HG02840 (cell line): ENCODE measurements around the gene MBD3L3.
"Not testable (repeated sequence)": the region's sequence is repeated elsewhere in the genome, so short reads cannot be mapped to it uniquely, and the experiment has no call there.

ENCODE experiments used
- ATAC-seq: cut with Tn5 transposase; IDR thresholded peaks from one replicate; pipeline ENCODE4 v1.9.1; 2021; ENCODE audit warnings: mild to moderate bottlenecking, moderate library complexity, moderate number of reproducible peaks; ENCODE audit not compliant: unreplicated experiment, low FRiP score

MBD3L3 gene

DNA sequence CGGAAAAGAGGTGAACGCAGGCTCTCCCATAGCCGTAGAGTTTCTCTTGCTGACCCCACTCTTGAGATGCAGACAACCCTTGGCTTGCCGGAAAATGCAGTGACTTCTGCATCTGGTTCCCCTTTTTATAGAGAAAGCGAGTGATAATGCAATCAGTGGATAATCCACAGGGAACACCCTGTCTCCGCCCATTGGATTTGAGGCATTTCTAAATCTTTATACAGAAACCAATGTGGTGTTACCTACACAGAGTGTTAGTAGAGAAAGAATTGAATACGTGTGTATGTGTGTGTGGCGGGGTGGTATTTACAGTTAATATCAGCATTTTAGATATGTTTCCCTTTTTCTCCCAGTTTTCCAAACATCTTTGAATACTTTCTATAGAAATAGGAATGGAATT, at the start of gene MBD3L3:
Gene MBD3L3 (minus strand): TSS at position 101 of the 400 bp plus-strand sequence. CDS start 71 bp downstream, at position 30.
- ATAC-seq = not testable (repeated sequence)

DNA sequence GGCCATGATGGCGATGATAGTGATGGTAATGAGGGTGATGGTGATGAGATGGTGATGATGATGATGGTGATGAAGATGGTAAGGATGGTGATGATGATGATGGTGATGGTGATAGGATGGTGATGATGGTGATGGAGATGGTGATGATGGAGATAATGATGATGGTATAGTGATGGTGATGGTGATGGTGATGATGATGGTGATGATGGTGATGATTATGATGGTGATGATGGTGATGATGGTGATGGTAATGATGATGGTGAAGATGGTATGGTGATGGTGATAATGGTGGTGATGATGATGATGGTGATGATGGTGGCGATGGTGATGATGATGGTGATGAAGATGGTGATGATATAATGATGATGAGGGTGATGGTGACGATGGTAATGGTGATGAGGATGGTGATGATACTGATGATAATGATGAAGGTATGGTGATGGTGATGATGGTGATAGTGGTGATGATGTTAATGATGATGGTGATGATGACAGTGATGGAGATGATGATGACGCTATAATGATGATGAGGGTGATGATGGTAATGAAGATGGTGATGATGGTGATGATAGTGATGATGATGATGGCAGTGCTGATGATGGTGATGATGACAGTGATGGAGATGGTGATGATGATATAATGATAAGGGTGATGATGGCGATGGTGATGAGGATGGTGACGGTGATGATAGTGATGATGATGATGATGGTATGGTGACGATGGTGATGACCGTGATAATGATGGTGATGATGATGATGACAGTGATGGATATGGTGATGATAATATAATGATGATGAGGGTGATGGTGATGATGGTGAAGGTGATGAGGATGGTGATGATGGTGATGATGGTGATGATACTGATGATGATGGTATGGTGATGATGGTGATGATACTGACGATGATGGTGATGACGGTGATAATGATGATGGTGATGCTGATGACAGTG, 48.5 kb upstream of the MBD3L3 start:
- ATAC-seq = no peak

DNA sequence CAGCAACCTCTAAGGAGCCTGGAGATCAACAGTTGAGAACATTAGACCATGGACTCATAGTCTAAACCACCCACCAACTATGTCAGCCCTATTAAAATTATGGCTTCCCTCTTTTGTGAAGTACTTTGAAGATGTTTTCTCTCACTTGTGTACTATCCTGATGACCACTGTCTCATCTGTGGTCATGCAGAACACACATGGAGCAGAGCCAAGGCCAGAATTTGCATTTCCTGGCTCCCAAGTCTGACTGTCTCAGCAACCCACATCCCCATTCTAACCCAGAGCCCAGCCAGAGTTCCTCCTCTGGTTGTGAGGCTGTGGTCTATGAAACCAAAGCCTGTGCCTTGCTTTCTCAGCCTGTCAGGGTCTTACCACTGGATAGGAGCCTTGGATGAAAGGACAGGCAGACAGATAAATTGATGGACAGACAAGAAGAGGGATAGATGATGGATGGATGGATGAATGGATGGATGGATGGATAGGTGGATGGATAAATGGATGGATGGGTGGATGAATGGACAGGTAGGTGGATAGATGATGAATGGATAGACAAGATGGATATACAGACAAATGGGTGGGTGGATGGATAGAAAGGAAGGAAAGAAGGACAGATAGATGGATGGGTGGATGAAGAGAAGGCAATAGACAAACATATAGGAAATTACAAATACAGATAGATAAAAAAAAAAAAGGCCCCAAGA, 46.4 kb upstream of the MBD3L3 start:
- ATAC-seq = no peak

DNA sequence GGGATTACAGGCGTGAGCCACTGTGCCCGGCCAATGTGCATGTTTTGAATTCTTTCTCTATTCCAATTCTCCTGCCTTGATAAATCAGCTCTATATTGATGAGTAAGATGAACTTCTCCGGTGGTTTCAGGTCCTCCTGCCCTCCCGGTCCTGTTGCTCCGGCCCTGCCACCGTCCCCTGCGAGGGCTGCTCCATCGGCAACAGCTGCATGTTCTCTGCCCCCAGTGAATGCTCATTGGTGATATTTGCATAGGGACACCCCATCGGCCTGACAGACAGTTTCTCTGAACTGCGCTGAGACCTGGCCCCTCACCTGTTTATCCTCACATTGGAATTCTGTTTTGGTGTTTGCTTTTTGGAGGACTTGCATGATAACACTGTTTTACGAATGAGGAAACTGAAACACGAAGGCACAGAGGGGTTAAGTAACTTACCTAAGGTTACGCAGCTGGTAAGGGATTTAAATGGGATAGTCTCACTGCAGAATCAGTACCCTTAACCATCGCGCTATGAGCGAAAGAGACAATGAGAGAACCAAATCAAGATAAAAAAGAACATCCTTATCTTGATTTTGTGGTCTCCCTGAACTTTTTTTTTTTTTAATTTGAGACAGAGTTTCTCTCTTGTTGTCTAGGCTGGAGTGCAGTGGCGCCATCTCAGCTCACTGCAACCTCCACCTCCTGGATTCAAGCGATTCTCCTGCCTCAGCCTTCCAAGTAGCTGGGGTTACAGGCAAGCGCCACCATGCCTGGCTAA, 43.2 kb upstream of the MBD3L3 start:
- ATAC-seq = no peak

DNA sequence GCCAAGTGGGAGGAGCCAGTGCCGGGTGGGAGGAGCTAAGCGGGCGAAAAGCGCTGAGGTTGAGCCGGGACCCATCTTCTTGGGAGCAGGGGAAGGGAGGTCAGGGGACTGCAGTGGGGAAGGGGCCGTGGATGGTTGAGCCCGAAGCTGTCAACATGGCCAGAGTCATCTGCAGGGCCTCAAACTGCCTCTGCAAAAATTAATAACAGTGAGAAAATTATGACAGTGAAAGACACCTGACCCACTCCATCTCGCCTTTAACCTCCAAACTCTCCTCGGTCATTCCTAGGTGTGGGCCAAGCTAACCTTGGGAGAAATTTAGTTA, 41.1 kb upstream of the MBD3L3 start:
- no peak for ATAC-seq

DNA sequence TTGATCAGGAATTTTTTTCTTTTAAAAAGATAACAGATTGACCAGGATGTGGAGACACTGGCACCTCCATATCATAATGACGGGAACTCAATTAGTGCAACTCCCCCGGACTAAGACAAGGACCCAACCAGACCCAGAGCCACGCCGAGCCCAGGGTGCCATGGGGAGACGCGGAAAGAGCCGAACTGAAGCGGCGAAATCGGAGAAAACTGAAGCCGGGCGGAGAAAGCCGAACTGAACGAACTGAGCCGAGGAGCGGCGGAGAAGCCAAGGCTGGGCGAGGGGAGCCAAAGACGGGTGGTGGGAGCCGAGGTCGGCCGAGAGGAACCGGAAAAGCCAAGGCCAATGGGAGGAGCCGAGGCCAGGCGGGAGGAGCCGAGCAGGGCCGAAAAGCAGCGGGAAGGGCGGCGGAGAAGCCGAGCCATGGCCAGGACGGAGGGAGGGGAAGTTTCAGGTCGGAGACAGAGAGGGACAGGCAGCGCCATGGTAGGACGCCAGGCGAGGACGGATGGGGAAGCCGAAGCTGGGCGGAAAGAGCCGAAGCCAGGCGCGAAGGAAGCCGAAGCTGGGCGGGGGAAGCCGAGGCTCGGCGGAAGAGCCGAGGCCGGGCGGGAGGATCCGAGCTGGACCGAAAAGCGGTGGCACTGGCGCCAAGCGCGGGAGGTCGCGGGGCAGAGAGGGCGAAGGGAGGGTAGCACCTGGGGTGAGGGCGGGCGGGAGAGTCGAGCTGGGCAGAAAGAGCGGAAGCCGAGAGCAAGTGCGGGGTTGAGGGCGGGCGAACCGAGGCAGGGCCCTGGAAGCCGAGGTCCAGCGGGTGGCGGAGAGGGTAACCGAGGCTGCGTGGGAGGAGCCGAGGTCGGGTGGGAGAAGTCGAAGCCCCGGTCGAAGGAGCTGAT, 40.5 kb upstream of the MBD3L3 start:
- peak; percentile 86 for ATAC-seq

DNA sequence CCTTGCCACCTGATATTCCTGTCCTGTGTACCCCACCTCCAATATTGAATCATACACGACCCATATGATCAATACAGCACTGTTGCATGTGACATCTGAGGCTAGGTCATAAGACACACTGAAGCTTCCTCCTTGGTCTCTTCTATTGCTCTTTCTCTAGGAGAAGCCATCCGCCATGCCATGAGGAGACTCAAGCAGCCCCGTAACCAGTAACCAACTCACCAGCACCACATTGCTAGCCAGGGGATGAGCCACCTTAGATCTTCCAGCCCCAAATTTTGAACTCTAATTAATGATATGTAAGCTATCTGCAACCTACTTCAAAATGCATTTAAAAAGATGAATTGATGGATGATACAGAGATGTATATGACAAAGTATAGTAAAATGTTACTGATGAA, 39.6 kb upstream of the MBD3L3 start:
- ATAC-seq = no peak

DNA sequence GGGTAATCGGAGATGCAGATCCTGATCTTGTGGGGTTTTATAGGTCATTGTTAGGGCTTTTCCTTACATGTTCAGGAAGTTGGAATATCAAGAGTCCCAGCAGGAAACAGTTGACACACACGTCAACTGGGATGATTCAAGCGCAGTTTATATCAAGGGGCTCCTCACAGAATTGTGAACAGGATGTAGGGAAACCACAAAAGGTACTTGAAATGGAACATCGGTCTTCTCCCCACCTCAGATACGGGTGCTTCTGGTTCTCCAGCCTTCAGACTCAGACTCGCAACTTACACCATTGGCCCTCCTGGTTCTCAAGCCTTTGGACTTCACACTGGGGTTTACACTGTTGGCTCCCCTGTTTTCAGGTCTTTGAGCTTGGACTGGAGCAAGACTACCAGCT, 30.5 kb upstream of the MBD3L3 start:
- no peak for ATAC-seq

DNA sequence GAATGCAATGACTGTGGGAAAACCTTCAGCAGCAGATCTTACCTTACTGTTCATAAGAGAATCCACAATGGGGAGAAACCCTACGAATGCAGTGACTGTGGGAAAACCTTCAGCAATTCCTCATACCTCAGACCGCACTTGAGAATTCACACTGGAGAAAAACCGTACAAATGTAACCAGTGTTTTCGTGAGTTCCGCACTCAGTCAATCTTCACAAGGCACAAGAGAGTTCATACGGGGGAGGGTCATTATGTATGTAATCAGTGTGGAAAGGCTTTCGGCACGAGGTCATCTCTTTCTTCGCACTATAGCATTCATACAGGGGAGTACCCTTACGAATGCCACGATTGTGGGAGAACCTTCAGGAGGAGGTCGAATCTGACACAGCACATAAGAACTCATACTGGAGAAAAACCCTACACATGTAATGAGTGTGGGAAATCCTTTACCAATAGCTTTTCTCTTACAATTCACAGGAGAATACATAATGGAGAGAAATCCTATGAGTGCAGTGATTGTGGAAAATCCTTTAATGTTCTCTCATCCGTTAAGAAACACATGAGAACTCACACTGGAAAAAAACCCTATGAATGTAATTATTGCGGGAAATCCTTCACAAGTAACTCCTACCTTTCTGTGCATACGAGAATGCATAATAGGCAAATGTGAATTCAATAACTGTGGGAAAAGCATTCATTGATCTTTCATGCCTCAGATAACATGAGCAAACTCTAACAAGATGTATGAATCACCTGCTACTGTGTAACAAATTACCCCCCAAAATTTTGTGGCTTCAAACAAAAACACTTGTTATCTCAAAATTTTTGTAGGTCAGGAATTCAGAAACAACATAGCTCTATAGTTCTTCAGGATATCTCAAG, 24.8 kb upstream of the MBD3L3 start:
- ATAC-seq = no peak

DNA sequence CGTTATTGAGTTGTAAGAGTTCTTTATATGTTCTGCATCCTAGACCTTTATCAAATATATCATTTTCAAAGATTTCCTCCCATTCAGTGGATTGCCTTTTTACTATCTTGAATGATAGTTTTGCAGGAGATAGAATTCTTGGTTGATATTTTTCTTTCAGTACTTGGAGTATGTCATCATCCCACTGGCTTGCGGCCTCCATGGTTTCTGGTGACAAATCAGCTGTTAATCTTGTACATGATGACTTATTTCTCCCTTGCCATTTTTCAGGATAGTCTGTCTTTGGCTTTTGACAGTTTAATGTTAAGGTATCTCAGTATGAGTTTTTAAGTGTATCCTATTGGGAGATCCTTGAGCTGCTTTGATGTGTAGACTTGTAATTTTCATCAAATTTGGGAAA, 19.5 kb upstream of the MBD3L3 start:
- no peak for ATAC-seq

DNA sequence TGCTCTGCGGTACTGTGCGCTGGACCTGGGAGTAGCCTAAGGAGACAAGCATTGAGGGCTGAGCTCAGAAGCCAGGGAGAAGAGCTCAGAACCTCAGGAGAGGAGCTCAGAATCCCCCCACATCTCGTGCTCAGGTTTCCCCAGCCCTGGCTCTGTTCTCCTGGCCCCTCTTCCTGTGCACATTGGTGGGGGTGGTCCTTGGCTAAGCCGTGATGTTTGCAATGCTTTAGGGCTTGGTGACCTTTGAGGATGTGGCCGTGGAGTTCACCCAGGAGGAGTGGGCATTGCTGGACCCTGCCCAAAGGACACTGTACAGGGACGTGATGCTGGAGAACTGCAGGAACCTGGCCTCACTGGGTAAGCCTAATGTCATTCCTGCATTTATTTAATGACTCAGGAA, 17.7 kb upstream of the MBD3L3 start:
- ATAC-seq = no peak

DNA sequence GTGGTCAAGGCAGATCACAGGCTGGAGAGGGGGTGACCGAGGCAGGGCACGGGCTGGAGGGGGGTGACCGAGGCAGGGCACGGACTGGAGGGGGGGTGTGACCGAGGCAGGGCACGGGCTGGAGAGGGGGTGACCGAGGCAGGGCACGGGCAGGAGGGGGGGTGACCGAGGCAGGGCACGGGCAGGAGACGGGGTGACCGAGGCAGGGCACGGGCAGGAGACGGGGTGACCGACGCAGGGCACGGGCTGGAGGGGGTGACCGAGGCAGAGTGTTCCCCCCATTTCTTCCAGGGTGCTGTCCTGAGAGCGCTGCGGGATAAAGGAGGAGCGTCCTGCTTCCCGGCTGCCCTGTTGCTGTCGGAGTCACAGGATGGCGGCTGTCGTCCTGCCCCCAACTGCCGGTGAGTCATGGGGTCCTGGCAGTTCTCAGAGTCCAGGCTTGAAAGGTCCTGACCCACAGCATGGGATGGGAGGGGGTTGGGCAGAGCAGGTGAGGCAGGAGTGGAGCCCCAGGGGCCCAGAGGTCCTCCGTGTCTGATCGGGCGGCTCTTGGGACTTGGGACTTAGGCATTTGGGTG, 16.3 kb upstream of the MBD3L3 start:
- ATAC-seq = no peak

DNA sequence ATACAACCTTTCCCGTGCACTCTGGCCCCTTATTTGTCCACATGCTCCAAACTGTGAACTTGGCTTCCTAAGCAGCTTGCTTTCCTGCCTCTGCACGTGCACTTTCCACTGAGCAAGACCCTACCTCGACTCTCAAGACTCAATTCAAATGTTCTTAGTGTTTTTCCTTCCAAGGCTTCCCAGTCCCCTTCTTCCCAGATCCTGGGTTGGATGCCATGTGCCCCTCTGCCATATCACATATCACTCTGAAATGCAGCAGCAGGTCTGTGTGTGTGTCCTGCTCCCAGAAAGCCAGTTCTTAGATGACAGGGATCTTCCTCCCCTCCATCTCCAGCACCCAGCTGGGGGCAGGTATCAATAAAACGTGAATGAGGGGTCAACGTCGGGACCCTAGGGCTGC, 14.1 kb upstream of the MBD3L3 start:
- ATAC-seq = no peak

DNA sequence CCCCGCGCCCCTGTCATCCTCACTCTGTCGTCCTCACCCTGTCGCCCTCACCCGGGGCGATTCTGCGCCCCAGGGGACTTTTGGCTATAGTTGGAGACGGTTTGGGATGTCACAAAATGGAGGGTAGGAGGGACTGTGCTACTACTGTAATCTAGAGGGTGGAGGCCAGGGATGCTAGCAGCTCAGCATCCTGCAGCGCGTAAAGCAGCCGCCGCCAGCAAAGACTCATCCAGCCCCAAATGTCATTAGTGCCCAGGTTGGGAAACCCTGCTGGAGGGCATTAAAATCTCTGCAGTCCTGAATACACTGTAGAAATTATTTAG, 11.4 kb upstream of the MBD3L3 start:
- ATAC-seq = peak; percentile 18

DNA sequence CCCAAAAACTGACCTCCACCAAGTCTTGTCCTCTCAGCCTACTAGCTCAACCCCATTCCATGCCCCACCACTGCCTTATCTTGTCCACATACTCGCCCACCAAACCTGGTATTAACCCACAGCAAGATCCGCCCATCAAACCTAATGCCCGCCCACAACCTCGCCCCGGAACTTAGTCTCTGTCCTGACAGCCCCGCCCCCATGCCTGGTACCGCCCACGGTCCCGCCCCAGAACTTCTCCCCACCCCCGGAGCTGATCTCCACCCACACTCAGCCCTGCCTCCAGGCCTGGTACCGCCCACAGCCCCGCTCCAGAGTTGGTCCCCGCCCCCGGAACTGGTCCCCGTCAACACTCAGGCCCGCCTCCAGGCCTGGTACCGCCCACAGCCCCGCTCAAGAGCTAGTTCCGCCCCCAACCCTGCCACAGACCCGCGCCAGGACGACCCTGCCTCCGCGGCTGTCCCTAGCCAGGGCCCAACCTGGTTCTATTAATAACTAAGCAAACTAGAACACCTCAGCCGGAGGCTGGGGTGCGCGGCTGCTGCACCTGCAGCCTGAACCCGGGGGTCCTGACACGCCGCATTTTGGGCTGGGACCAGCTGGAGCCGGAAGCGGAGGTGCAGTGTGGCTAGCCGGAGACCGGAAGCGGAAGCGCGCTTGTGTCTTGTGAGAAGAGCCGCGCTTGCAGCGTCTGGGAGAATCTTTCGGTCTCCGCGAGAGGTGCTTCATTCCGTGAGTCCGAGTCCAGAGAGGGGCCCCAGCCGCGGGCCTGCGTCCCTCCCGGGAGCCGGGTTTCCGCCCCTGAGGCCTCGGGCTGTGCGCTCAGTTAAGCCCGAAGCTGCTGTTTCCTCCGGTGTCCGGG, 10.8 kb upstream of the MBD3L3 start, which contains the start of gene ZNF557:
Gene ZNF557 (plus strand): TSS at position 662 of the 862 bp plus-strand sequence. CDS start 5,372 bp downstream, outside the sequence.
- peak; percentile 92 for ATAC-seq

DNA sequence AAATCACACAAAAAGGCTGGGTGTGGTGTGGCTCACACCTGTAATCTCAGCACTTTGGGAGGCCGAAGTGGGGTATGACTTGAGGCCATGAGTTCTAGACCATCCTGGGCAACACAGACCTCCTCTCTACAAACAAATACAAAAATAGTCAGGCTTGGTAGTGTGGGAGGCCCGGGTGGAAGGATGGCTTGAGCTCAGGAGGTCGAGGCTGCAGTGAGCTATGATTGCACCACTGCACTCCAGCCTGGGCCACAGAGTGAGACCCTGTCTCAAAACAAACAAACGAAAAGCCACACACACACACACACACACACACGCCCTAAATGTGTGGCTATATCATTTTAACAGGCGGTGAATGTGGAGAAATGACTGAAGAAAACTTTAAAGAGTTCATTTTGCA, 10.1 kb upstream of the MBD3L3 start:
- ATAC-seq = no peak

DNA sequence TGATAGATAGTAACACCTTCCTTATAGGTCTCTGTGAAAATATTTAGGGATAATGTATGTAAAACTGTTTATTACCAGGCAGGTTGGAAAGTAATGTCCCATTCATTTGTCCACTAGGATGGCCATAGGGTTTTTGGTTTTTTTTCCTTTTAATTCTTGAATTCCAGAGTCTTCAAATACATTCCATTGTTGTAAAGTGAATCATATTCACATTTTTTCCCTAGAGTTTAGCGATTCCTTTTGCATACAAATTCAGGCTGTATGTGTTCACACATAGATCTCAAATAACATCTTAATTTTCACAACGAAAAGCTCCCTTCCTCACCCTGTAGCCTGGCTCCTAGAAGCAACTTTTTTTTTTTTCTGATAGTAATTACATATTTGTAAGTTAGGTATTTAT, 9.2 kb upstream of the MBD3L3 start:
- no peak for ATAC-seq

DNA sequence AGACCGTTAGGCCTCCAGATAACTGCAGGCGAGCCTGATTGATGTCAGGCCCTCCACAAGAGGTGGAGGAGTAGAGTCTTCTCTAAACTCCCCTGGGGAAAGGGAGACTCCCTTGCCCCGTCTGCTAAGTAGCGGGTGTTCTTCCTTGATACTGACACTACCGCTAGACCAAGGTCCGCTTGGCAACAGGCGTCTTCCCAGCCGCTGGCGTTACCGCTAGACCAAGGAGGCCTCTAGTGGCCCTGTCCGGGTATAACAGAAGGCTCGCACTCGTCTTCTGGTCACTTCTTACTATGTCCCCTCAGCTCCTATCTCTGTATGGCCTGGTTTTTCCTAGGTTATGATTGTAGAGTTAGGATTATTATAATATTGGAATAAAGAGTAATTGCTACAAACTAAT, 8.6 kb upstream of the MBD3L3 start:
- ATAC-seq = not testable (repeated sequence)
